ENCODE measurements around the gene SUSD4.

The SUSD4 gene

DNA sequence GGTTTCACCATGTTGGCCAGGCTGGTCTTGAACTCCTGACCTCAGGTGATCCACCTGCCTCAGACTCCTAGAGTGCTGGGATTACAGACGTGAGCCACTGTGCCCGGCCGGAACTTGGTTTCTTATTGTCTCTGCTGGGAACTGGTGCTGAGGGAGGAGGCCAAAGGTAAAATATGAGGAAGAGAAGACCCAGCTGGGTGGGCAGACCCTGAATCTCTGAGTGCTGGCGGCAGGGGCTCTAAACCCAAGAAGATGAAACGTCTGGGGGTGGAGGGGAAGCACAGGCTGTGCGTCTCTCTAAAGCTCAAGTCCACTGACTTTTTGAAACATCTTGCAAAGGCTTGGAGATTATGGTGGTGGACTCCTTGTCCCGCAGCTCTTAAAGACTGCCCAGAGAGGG lies 138.9 kb downstream of the SUSD4 start:
- Histone ChIP-seq H3K4me3 (ENCODE audit: low read length in 2 of 2) (no peak overlapping the region), H3K36me3 (ENCODE audit: control insufficient read depth in 2 of 2, insufficient read depth in 2 of 2, low read length in 2 of 2) (no peaks in the 10 kb centered on the region)

DNA sequence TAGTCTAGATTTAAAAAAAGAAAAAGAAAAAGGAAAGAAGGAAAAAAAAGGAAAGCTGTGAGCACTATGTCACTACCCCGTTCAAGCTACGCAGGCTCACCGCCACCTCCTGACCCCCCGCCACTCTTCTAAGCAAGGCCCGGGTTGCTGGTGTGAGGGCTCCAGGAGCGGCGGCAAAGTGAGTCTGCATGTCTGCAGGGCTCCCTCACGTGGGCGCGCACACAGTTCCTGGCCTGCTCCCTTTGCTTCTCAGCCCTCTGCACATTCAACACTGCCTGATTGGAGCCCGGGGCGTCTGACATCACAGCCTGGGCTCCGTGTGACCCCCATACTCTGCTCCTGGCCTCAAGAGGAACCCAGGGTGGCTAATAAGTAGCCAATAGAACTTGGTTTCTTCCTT lies 139.5 kb downstream of the SUSD4 start:
- Histone ChIP-seq H3K27ac (ENCODE audit: low read length) (no peak overlapping the region), H3K4me1 (ENCODE audit: control insufficient read depth, insufficient read depth, low read length) (no peaks in the 10 kb centered on the region), H3K4me3 (ENCODE audit: low read length in 2 of 2) (no peak overlapping the region), H3K9me3 (ENCODE audit: control insufficient read depth in 2 of 2, low read length in 2 of 2) (no peaks in the 10 kb centered on the region), H3K9ac (ENCODE audit: low read length in 2 of 2) (no peak overlapping the region), H3K27me3 (ENCODE audit: control insufficient read depth in 1 of 2, insufficient read depth in 2 of 2, low read length in 2 of 2) (no peaks in the 10 kb centered on the region), H3K36me3 (ENCODE audit: control insufficient read depth in 2 of 2, insufficient read depth in 2 of 2, low read length in 2 of 2) (no peaks in the 10 kb centered on the region)

More for the DNA sequence above, 138.9 kb downstream of the SUSD4 start:
- Histone ChIP-seq H3K9ac (ENCODE audit: low read length in 2 of 2) (no peak overlapping the region), H3K27ac (ENCODE audit: low read length) (no peak overlapping the region), H3K4me1 (ENCODE audit: control insufficient read depth, insufficient read depth, low read length) (no peaks in the 10 kb centered on the region), H3K27me3 (ENCODE audit: control insufficient read depth in 1 of 2, insufficient read depth in 2 of 2, low read length in 2 of 2) (no peaks in the 10 kb centered on the region), H3K9me3 (ENCODE audit: control insufficient read depth in 2 of 2, low read length in 2 of 2) (no peaks in the 10 kb centered on the region)

DNA sequence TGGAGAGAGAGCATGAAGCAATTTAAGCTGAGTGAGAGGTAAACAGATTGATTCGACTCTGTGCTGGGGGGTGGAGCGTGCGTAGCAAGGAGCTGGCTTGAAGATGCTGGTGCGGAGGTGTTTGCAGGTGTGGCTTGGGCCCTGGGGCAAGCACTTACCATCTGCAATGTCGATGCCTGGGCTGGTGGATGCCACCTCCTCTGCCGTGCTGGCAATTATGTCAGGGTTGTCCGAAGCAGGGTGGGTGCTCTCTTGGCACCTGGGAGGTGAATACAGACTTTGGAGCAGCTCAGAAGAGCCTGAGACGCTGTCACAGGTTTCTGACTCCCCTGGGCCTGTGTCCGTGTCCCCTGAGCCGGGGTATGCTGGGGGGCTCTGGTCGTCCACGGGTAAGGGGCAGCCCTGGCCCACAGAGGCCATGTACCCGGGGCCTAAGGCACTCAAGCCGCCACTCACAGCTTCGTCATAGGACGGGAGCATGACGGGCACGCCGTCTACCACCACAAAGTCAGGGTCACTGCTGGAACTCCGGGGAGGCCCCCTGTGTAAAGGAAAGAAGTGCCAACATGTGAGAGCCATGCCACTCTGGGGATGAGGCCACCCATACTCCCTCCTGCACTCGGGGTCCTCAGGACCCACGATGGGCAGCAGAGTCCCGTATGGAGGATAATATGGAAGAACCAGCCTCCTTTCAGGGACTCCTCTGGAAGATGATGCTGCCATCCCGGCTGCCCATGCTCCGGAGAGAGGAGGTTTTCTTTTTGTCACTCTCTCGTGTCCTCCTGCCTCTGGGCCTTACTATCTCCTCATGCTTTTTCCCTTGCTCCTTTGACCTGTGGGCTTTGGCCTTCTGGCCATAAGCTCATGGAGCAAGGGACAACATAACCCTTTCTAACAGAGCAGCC lies 140.6 kb downstream of the SUSD4 start:
- no peak overlapping the region for H3K9ac ChIP-seq (ENCODE audit: low read length in 2 of 2)
- no peaks in the 10 kb centered on the region for H3K27me3 ChIP-seq (ENCODE audit: control insufficient read depth in 1 of 2, insufficient read depth in 2 of 2, low read length in 2 of 2)
- no peak overlapping the region for H3K4me3 ChIP-seq (ENCODE audit: low read length in 2 of 2)
- no peaks in the 10 kb centered on the region for H3K36me3 ChIP-seq (ENCODE audit: control insufficient read depth in 2 of 2, insufficient read depth in 2 of 2, low read length in 2 of 2)
- no peaks in the 10 kb centered on the region for H3K4me1 ChIP-seq (ENCODE audit: control insufficient read depth, insufficient read depth, low read length)
- no peak overlapping the region for H3K27ac ChIP-seq (ENCODE audit: low read length)
- peaks cover 0 to 7% of the 10 kb centered on the region in 2 donors for H3K9me3 ChIP-seq (ENCODE audit: control insufficient read depth in 2 of 2, low read length in 2 of 2)

DNA sequence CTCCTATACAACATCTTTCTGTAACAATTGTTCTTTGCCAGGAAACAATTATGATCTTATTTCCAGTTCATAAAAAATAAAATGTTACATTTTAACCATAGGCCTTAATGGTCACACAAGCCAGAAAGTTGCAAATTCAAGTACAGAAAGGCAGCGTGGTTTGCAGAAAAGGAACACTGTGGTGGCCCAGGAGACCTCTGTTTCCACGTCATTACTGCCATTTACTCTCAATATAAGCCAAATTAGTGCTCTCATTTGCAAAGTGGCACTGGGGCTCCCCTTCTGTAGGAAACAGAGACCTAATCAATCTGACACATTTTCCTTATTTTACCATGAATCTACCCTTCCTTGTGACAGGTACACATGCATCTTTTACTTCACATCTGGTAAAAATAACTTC lies 141.6 kb downstream of the SUSD4 start:
- Histone ChIP-seq H3K9ac (ENCODE audit: low read length in 2 of 2) (no peak overlapping the region), H3K9me3 (ENCODE audit: control insufficient read depth in 2 of 2, low read length in 2 of 2) (peaks cover 0 to 7% of the 10 kb centered on the region in 2 donors), H3K4me3 (ENCODE audit: low read length in 2 of 2) (no peak overlapping the region), H3K27ac (ENCODE audit: low read length) (no peak overlapping the region), H3K36me3 (ENCODE audit: control insufficient read depth in 2 of 2, insufficient read depth in 2 of 2, low read length in 2 of 2) (no peaks in the 10 kb centered on the region), H3K27me3 (ENCODE audit: control insufficient read depth in 1 of 2, insufficient read depth in 2 of 2, low read length in 2 of 2) (no peaks in the 10 kb centered on the region), H3K4me1 (ENCODE audit: control insufficient read depth, insufficient read depth, low read length) (no peaks in the 10 kb centered on the region)

DNA sequence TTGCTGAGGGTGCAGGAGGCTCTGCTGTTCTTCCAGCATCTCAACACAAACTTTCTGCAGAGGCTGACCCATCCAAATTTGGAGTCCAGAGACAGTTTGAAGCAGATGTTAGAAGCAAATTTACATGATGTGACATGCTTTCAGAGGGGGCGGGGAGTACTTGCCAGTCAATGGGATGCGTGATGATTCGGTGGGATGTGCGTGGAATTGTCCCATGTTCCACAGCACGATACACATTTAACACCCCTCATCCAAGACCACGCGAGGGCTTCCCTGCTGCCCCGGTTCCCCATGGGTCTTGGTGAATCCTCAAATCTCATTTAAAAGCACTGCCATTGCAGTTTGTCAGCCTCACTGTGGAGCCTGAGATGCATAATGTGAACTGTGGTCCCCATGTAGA lies 142.3 kb downstream of the SUSD4 start:
- no peaks in the 10 kb centered on the region for H3K4me1 ChIP-seq (ENCODE audit: control insufficient read depth, insufficient read depth, low read length)
- no peaks in the 10 kb centered on the region for H3K27me3 ChIP-seq (ENCODE audit: control insufficient read depth in 1 of 2, insufficient read depth in 2 of 2, low read length in 2 of 2)
- no peak overlapping the region for H3K4me3 ChIP-seq (ENCODE audit: low read length in 2 of 2)
- no peak overlapping the region for H3K9ac ChIP-seq (ENCODE audit: low read length in 2 of 2)
- H3K27ac ChIP-seq (ENCODE audit: low read length): no peak overlapping the region
- H3K36me3 ChIP-seq (ENCODE audit: control insufficient read depth in 2 of 2, insufficient read depth in 2 of 2, low read length in 2 of 2): no peaks in the 10 kb centered on the region
- H3K9me3 ChIP-seq (ENCODE audit: control insufficient read depth in 2 of 2, low read length in 2 of 2): peaks cover 0 to 7% of the 10 kb centered on the region in 2 donors

DNA sequence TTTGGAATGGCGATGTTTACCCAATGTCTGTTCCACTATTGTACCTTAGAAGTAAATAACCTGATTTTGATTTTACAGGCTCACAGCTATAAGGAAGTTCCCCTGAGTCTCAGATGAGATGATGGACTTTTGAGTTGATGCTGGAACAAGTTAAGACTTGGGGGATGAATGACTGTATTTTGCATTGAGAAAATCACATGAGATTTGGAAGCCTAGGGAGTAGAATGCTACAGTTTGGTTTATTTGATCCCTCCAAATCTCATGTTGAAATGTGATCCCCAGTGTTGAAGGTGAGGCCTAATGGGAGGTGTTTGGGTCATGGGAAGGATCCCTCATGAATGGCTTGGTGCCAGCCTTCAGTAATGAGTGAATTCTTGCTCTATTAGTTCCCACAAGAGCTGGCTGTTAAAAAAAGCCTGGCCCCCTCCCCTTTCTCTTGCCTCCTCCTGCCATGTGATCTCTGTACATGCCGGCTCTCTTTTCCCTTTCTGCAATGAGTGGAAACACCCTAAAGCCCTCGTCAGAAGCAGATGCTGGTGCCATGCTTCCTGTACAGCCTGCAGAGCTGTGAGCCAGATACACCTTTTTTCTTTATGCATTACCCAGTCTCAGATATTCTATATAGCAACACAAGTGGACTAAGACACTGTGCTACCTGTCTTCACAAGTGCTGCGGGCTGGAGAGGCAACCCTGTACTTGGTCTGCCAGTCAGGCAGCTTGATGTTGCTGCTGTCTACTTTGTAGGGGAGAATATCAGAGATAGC lies 143.9 kb downstream of the SUSD4 start:
- no peak overlapping the region for H3K9ac ChIP-seq (ENCODE audit: low read length in 2 of 2)
- H3K4me1 ChIP-seq (ENCODE audit: control insufficient read depth, insufficient read depth, low read length): no peaks in the 10 kb centered on the region
- no peaks in the 10 kb centered on the region for H3K36me3 ChIP-seq (ENCODE audit: control insufficient read depth in 2 of 2, insufficient read depth in 2 of 2, low read length in 2 of 2)
- H3K27ac ChIP-seq (ENCODE audit: low read length): no peak overlapping the region
- H3K27me3 ChIP-seq (ENCODE audit: control insufficient read depth in 1 of 2, insufficient read depth in 2 of 2, low read length in 2 of 2): no peaks in the 10 kb centered on the region
- H3K9me3 ChIP-seq (ENCODE audit: control insufficient read depth in 2 of 2, low read length in 2 of 2): peaks cover 0 to 7% of the 10 kb centered on the region in 2 donors
- no peak overlapping the region for H3K4me3 ChIP-seq (ENCODE audit: low read length in 2 of 2)

DNA sequence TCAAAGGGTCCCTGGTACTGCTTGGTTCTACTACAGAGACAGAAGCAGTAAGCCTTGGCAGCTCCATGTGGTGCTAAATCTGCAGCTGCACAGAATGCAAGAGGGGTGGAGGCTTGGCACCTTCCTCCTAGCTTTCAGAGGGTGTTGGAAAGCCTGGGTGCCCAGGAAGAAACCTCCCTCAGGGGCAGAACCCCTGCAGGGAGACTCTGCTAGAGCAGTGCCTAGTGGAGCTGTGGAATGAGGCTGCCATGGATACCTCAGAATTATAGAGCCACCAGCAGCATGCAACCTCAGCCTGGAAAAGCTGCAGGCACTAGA lies 144.7 kb downstream of the SUSD4 start:
- Histone ChIP-seq H3K27me3 (ENCODE audit: control insufficient read depth in 1 of 2, insufficient read depth in 2 of 2, low read length in 2 of 2) (no peaks in the 10 kb centered on the region), H3K9ac (ENCODE audit: low read length in 2 of 2) (no peak overlapping the region), H3K4me1 (ENCODE audit: control insufficient read depth, insufficient read depth, low read length) (no peaks in the 10 kb centered on the region), H3K36me3 (ENCODE audit: control insufficient read depth in 2 of 2, insufficient read depth in 2 of 2, low read length in 2 of 2) (no peaks in the 10 kb centered on the region), H3K9me3 (ENCODE audit: control insufficient read depth in 2 of 2, low read length in 2 of 2) (peaks cover 0 to 7% of the 10 kb centered on the region in 2 donors), H3K4me3 (ENCODE audit: low read length in 2 of 2) (no peak overlapping the region), H3K27ac (ENCODE audit: low read length) (no peak overlapping the region)

DNA sequence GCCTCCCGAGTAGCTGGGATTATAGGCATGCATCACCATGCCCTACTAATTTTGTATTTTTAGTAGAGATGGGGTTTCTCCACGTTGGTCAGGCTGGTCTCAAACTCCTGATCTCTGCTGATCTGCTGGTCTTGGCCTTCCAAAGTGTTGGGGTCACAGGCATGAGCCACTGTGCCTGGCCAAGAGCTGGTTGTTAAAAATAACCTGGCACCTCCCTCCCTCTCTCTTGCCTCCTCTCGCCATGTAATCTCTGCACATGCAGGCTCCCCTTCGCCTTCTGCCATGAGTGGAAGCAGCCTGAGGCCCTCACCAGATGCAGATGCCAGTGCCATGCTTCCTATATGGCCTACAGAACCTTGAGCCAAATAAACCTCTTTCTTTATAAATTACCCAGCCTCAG lies 146.2 kb downstream of the SUSD4 start:
- H3K4me3 ChIP-seq (ENCODE audit: low read length in 2 of 2): no peak overlapping the region
- H3K27me3 ChIP-seq (ENCODE audit: control insufficient read depth in 1 of 2, insufficient read depth in 2 of 2, low read length in 2 of 2): no peaks in the 10 kb centered on the region
- H3K9me3 ChIP-seq (ENCODE audit: control insufficient read depth in 2 of 2, low read length in 2 of 2): peaks cover 0 to 7% of the 10 kb centered on the region in 2 donors
- H3K36me3 ChIP-seq (ENCODE audit: control insufficient read depth in 2 of 2, insufficient read depth in 2 of 2, low read length in 2 of 2): no peaks in the 10 kb centered on the region
- H3K4me1 ChIP-seq (ENCODE audit: control insufficient read depth, insufficient read depth, low read length): no peaks in the 10 kb centered on the region
- H3K9ac ChIP-seq (ENCODE audit: low read length in 2 of 2): no peak overlapping the region
- H3K27ac ChIP-seq (ENCODE audit: low read length): no peak overlapping the region

DNA sequence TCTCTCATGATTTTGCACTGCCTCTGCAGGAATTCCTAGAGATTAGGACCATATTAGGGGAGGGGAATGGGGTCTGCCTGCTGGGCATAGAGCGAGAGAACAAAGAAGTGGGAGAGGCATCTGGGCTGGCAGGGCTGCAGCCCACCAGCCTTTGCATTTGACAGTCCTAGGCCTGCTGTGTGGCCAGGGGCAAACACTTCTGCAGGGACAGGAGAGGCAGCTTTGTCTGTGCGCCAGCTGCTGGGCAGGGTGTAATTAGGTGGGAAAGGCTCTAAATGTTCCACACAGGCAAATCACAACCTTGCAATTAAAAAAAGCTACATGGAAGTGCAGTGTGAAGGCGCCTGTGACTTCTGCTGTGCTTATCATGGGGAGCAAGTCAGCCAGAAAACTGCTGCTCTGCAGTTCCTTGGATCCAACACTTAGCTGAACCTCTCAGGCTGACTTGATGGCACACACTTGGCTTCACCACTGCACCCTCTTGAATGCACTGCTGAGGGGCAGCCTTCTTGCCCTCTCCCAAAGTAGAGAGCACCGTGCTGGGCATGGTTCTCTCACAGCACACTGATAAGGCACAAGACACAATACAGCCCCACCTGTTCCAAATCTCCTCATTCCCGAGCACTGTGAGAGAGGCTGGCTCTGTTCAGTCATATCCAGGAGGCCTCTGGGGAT lies 147.3 kb downstream of the SUSD4 start:
- Histone ChIP-seq H3K9ac (ENCODE audit: low read length in 2 of 2) (no peak overlapping the region), H3K4me3 (ENCODE audit: low read length in 2 of 2) (no peak overlapping the region), H3K9me3 (ENCODE audit: control insufficient read depth in 2 of 2, low read length in 2 of 2) (peaks cover 0 to 7% of the 10 kb centered on the region in 2 donors), H3K27me3 (ENCODE audit: control insufficient read depth in 1 of 2, insufficient read depth in 2 of 2, low read length in 2 of 2) (peaks cover 0 to under 1% of the 10 kb centered on the region in 2 donors), H3K4me1 (ENCODE audit: control insufficient read depth, insufficient read depth, low read length) (no peaks in the 10 kb centered on the region), H3K27ac (ENCODE audit: low read length) (no peak overlapping the region), H3K36me3 (ENCODE audit: control insufficient read depth in 2 of 2, insufficient read depth in 2 of 2, low read length in 2 of 2) (no peaks in the 10 kb centered on the region)

DNA sequence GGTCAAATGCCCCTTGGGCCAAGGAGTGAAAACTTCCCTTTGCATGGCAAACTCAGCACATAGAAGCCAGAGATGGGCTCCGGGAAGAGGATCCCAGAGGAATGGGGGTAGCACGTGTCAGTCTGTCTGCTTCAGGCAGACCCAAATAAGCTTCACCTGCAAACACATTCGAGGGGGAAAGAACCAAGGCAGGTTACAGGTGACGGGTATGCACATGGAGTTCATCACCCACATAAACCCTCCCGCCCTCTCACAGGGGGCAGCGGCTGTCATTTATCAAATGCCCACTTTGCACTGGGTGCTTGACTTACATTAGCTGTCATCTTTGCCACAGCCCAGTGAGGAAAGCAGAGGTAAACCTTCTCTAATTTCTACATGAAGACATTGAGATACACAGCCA lies 147.9 kb downstream of the SUSD4 start:
- Histone ChIP-seq H3K36me3 (ENCODE audit: control insufficient read depth in 2 of 2, insufficient read depth in 2 of 2, low read length in 2 of 2) (no peaks in the 10 kb centered on the region), H3K27me3 (ENCODE audit: control insufficient read depth in 1 of 2, insufficient read depth in 2 of 2, low read length in 2 of 2) (peaks cover 0 to 3% of the 10 kb centered on the region in 2 donors), H3K4me3 (ENCODE audit: low read length in 2 of 2) (no peak overlapping the region), H3K9me3 (ENCODE audit: control insufficient read depth in 2 of 2, low read length in 2 of 2) (peaks cover 0 to 7% of the 10 kb centered on the region in 2 donors), H3K9ac (ENCODE audit: low read length in 2 of 2) (no peak overlapping the region), H3K4me1 (ENCODE audit: control insufficient read depth, insufficient read depth, low read length) (no peaks in the 10 kb centered on the region), H3K27ac (ENCODE audit: low read length) (no peak overlapping the region)

Measured in stomach smooth muscle (tissue), 2 donors.